ENCODE data around the gene RBP3. TPM values are rescaled to one million over a fixed set of nuclear protein-coding genes. Genes with fewer than 3 reads are reported as not detected.

RBP3 gene
- total RNA-seq, 2 experiments from 2014 or later: not detected

GRCh38 chr10:47340608-47341170 lies 7.5 kb upstream of the RBP3 start:
- POLR2A ChIA-PET: no interaction called here
- H3K4me1 Mint-ChIP-seq (ENCODE audit: low read depth): no peaks in the 10 kb centered on the region
- peak; percentile 79 for DNase-seq
- no peak overlapping the region for H3K4me3 Mint-ChIP-seq
- peaks cover 5% of the 10 kb centered on the region for H3K27me3 Mint-ChIP-seq
- intact Hi-C loops (cut with micrococcal nuclease): loop anchor here (1.0 kb wide), 2 partner anchors 293 to 316 kb away; no protein-coding TSS in a partner anchor
- H3K27ac Mint-ChIP-seq: no peak overlapping the region
- H3K9me3 Mint-ChIP-seq: no peaks in the 10 kb centered on the region
- no peaks in the 10 kb centered on the region for H3K36me3 Mint-ChIP-seq
- CTCF ChIA-PET: interaction anchor here (0.6 to 3.4 kb wide), 27 partner anchors 9 to 1315 kb away, joined by 3 to 39 read pairs (median 4); no protein-coding TSS in a partner anchor

GRCh38 chr10:47344996-47345870 lies 2.9 kb upstream of the RBP3 start:
- DNase-seq: no peak
- H3K36me3 Mint-ChIP-seq: no peaks in the 10 kb centered on the region
- intact Hi-C loops (cut with micrococcal nuclease): no loop called here
- no peaks in the 10 kb centered on the region for H3K4me1 Mint-ChIP-seq (ENCODE audit: low read depth)
- no peak overlapping the region for H3K4me3 Mint-ChIP-seq
- no peaks in the 10 kb centered on the region for H3K9me3 Mint-ChIP-seq
- no peak overlapping the region for H3K27ac Mint-ChIP-seq
- ChIA-PET POLR2A (no interaction called here), CTCF (interaction anchor here (1.3 to 1.8 kb wide), 2 partner anchors 8 to 297 kb away, joined by 5 read pairs; no protein-coding TSS in a partner anchor)
- H3K27me3 Mint-ChIP-seq: peaks cover 4% of the 10 kb centered on the region

GRCh38 chr10:47346581-47347302 lies 1.4 kb upstream of the RBP3 start:
- DNase-seq: no peak
- intact Hi-C loops (cut with micrococcal nuclease): no loop called here
- CTCF ChIA-PET: interaction anchor here (1.3 kb wide), 1 partner anchor 10 kb away, joined by 5 read pairs; no protein-coding TSS in a partner anchor
- POLR2A ChIA-PET: no interaction called here
- Mint-ChIP-seq H3K27ac (no peak overlapping the region), H3K27me3 (no peaks in the 10 kb centered on the region), H3K4me3 (no peak overlapping the region), H3K9me3 (no peaks in the 10 kb centered on the region), H3K36me3 (no peaks in the 10 kb centered on the region), H3K4me1 (ENCODE audit: low read depth) (no peaks in the 10 kb centered on the region)

DNA sequence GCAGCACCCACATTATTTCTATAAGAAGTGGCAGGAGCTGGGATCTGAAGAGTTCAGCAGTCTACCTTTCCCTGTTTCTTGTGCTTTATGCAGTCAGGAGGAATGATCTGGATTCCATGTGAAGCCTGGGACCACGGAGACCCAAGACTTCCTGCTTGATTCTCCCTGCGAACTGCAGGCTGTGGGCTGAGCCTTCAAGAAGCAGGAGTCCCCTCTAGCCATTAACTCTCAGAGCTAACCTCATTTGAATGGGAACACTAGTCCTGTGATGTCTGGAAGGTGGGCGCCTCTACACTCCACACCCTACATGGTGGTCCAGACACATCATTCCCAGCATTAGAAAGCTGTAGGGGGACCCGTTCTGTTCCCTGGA lies 874 bp upstream of the RBP3 start:
- Mint-ChIP-seq H3K27me3 (no peaks in the 10 kb centered on the region), H3K27ac (no peak overlapping the region), H3K4me3 (no peak overlapping the region), H3K36me3 (no peaks in the 10 kb centered on the region), H3K9me3 (no peaks in the 10 kb centered on the region), H3K4me1 (ENCODE audit: low read depth) (no peaks in the 10 kb centered on the region)
- intact Hi-C loops (cut with micrococcal nuclease): no loop called here
- DNase-seq: no peak
- POLR2A ChIA-PET: no interaction called here
- CTCF ChIA-PET: no interaction called here

DNA sequence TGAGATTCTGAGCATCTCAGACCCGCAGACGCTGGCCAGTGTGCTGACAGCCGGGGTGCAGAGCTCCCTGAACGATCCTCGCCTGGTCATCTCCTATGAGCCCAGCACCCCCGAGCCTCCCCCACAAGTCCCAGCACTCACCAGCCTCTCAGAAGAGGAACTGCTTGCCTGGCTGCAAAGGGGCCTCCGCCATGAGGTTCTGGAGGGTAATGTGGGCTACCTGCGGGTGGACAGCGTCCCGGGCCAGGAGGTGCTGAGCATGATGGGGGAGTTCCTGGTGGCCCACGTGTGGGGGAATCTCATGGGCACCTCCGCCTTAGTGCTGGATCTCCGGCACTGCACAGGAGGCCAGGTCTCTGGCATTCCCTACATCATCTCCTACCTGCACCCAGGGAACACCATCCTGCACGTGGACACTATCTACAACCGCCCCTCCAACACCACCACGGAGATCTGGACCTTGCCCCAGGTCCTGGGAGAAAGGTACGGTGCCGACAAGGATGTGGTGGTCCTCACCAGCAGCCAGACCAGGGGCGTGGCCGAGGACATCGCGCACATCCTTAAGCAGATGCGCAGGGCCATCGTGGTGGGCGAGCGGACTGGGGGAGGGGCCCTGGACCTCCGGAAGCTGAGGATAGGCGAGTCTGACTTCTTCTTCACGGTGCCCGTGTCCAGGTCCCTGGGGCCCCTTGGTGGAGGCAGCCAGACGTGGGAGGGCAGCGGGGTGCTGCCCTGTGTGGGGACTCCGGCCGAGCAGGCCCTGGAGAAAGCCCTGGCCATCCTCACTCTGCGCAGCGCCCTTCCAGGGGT lies 703 bp downstream of the RBP3 start:
- Mint-ChIP-seq H3K9me3 (no peaks in the 10 kb centered on the region), H3K27me3 (no peaks in the 10 kb centered on the region), H3K36me3 (no peaks in the 10 kb centered on the region), H3K4me1 (ENCODE audit: low read depth) (no peaks in the 10 kb centered on the region), H3K4me3 (no peak overlapping the region), H3K27ac (no peak overlapping the region)
- ChIA-PET POLR2A (no interaction called here), CTCF (no interaction called here)
- intact Hi-C loops (cut with micrococcal nuclease): no loop called here
- no peak for DNase-seq

- ChIA-PET POLR2A (no interaction called here), CTCF (no interaction called here)
- H3K27me3 Mint-ChIP-seq: no peaks in the 10 kb centered on the region
- H3K9me3 Mint-ChIP-seq: no peaks in the 10 kb centered on the region
- no peak for DNase-seq
- no peaks in the 10 kb centered on the region for H3K36me3 Mint-ChIP-seq
- no peaks in the 10 kb centered on the region for H3K4me1 Mint-ChIP-seq (ENCODE audit: low read depth)
- H3K27ac Mint-ChIP-seq: no peak overlapping the region
- H3K4me3 Mint-ChIP-seq: no peak overlapping the region
- intact Hi-C loops (cut with micrococcal nuclease): no loop called here
Measured at GRCh38 chr10:47349516-47349915, 1.4 kb downstream of the RBP3 start.

- no peak for DNase-seq
- Mint-ChIP-seq H3K27ac (no peak overlapping the region), H3K9me3 (no peaks in the 10 kb centered on the region), H3K4me3 (no peak overlapping the region), H3K4me1 (ENCODE audit: low read depth) (no peaks in the 10 kb centered on the region), H3K27me3 (no peaks in the 10 kb centered on the region), H3K36me3 (no peaks in the 10 kb centered on the region)
- CTCF ChIA-PET: interaction anchor here (0.7 kb wide), 1 partner anchor 9 kb away, joined by 3 read pairs; no protein-coding TSS in a partner anchor
- POLR2A ChIA-PET: no interaction called here
- intact Hi-C loops (cut with micrococcal nuclease): no loop called here
Measured at GRCh38 chr10:47349941-47350371, 1.8 kb downstream of the RBP3 start.

DNA sequence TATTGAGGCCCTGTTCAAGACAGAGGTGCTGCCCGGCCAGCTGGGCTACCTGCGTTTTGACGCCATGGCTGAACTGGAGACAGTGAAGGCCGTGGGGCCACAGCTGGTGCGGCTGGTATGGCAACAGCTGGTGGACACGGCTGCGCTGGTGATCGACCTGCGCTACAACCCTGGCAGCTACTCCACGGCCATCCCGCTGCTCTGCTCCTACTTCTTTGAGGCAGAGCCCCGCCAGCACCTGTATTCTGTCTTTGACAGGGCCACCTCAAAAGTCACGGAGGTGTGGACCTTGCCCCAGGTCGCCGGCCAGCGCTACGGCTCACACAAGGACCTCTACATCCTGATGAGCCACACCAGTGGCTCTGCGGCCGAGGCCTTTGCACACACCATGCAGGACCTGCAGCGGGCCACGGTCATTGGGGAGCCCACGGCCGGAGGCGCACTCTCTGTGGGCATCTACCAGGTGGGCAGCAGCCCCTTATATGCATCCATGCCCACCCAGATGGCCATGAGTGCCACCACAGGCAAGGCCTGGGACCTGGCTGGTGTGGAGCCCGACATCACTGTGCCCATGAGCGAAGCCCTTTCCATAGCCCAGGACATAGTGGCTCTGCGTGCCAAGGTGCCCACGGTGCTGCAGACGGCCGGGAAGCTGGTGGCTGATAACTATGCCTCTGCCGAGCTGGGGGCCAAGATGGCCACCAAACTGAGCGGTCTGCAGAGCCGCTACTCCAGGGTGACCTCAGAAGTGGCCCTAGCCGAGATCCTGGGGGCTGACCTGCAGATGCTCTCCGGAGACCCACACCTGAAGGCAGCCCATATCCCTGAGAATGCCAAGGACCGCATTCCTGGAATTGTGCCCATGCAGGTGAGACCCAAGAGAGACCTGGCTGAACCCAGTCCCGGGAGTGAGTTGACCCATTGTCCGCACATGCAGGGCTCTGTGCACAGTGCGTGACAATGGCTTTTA lies 2.8 kb downstream of the RBP3 start:
- ChIA-PET POLR2A (interaction anchor here (1.3 kb wide), 1 partner anchor 339 kb away, joined by 3 read pairs; no protein-coding TSS in a partner anchor), CTCF (interaction anchor here (0.7 to 1.4 kb wide), 2 partner anchors 10 to 326 kb away, joined by 3 read pairs; no protein-coding TSS in a partner anchor)
- no peaks in the 10 kb centered on the region for H3K4me1 Mint-ChIP-seq (ENCODE audit: low read depth)
- H3K27ac Mint-ChIP-seq: no peak overlapping the region
- no peak overlapping the region for H3K4me3 Mint-ChIP-seq
- H3K36me3 Mint-ChIP-seq: no peaks in the 10 kb centered on the region
- DNase-seq: no peak
- intact Hi-C loops (cut with micrococcal nuclease): no loop called here
- H3K9me3 Mint-ChIP-seq: no peaks in the 10 kb centered on the region
- H3K27me3 Mint-ChIP-seq: no peaks in the 10 kb centered on the region

GRCh38 chr10:47351899-47352815 lies 4.0 kb downstream of the RBP3 start:
- Mint-ChIP-seq H3K4me1 (ENCODE audit: low read depth) (no peaks in the 10 kb centered on the region), H3K27me3 (no peaks in the 10 kb centered on the region), H3K27ac (no peak overlapping the region), H3K9me3 (no peaks in the 10 kb centered on the region), H3K36me3 (no peaks in the 10 kb centered on the region), H3K4me3 (no peak overlapping the region)
- ChIA-PET POLR2A (interaction anchor here (1.3 kb wide), 1 partner anchor 340 kb away, joined by 3 read pairs; no protein-coding TSS in a partner anchor), CTCF (interaction anchor here (1.4 kb wide), 2 partner anchors 12 to 328 kb away, joined by 3 to 6 read pairs; no protein-coding TSS in a partner anchor)
- intact Hi-C loops (cut with micrococcal nuclease): no loop called here
- no peak for DNase-seq

GRCh38 chr10:47353351-47353750 lies 5.2 kb downstream of the RBP3 start:
- intact Hi-C loops (cut with micrococcal nuclease): no loop called here
- Mint-ChIP-seq H3K4me3 (no peak overlapping the region), H3K9me3 (no peaks in the 10 kb centered on the region), H3K4me1 (ENCODE audit: low read depth) (no peaks in the 10 kb centered on the region), H3K27ac (no peak overlapping the region), H3K27me3 (no peaks in the 10 kb centered on the region), H3K36me3 (no peaks in the 10 kb centered on the region)
- DNase-seq: no peak
- POLR2A ChIA-PET: no interaction called here
- CTCF ChIA-PET: interaction anchor here (1.4 kb wide), 1 partner anchor 13 kb away, joined by 6 read pairs; no protein-coding TSS in a partner anchor

Measured in activated CD4-positive, alpha-beta memory T cell treated with anti-CD3 and anti-CD28 coated beads for 36 hours (primary cell).